ENCODE data around the gene UGP2. TPM values are rescaled to one million over a fixed set of nuclear protein-coding genes. Genes with fewer than 3 reads are reported as not detected.

UGP2 gene
- total and polyA plus RNA-seq, 2 donors (not counting 1 experiment from before 2014, with no cell fraction given) = 19.1 to 68.8 TPM

GRCh38 chr2:63871864-63872263 lies 30.2 kb downstream of the UGP2 start:
- H3K27ac Mint-ChIP-seq = no peak overlapping the region
- no peak overlapping the region for H3K4me2 ChIP-seq (replicated peaks; ENCODE audit: low read depth, low read length, poor library complexity, severe bottlenecking)
- H3K79me2 ChIP-seq (ENCODE audit: control insufficient read depth, insufficient read depth, low read length) = peaks cover 28% of the 10 kb centered on the region
- no peak overlapping the region for H3K27ac ChIP-seq (ENCODE audit: low read length in 2 of 2)
- intact Hi-C loops (cut with micrococcal nuclease) = no loop called here
- no peak overlapping the region for H2AFZ ChIP-seq (ENCODE audit: insufficient read depth, low read depth, low read length, poor library complexity, severe bottlenecking)
- peaks cover 1 to 22% of the 10 kb centered on the region in 2 experiments for H3K36me3 ChIP-seq (replicated peaks in 1 of 2; ENCODE audit: control extremely low read depth in 1 of 2, control insufficient read depth in 1 of 2, extremely low read depth in 1 of 2, insufficient read depth in 2 of 2, low read length in 1 of 2)
- H3K4me3 ChIP-seq (ENCODE audit: control extremely low read depth in 1 of 5, extremely low read depth in 1 of 5, insufficient read depth in 1 of 5, low read depth in 2 of 5, low read length in 4 of 5) = no peak overlapping the region
- no peaks in the 10 kb centered on the region for H3K9me3 Mint-ChIP-seq (ENCODE audit: insufficient read depth)
- H3K4me3 Mint-ChIP-seq = no peak overlapping the region
- DNase-seq (no peak), ATAC-seq (ENCODE audit: low read depth) (no peak)
- no peaks in the 10 kb centered on the region for H3K27me3 ChIP-seq (replicated peaks in 1 of 4; ENCODE audit: control extremely low read depth in 1 of 4, control insufficient read depth in 3 of 4, insufficient read depth in 4 of 4, low read length in 3 of 4)
- 100% methylated on average over 1 of the region's 4 CpGs for WGBS (ENCODE audit: insufficient coverage)
- TF ChIP-seq, protein P1, sequence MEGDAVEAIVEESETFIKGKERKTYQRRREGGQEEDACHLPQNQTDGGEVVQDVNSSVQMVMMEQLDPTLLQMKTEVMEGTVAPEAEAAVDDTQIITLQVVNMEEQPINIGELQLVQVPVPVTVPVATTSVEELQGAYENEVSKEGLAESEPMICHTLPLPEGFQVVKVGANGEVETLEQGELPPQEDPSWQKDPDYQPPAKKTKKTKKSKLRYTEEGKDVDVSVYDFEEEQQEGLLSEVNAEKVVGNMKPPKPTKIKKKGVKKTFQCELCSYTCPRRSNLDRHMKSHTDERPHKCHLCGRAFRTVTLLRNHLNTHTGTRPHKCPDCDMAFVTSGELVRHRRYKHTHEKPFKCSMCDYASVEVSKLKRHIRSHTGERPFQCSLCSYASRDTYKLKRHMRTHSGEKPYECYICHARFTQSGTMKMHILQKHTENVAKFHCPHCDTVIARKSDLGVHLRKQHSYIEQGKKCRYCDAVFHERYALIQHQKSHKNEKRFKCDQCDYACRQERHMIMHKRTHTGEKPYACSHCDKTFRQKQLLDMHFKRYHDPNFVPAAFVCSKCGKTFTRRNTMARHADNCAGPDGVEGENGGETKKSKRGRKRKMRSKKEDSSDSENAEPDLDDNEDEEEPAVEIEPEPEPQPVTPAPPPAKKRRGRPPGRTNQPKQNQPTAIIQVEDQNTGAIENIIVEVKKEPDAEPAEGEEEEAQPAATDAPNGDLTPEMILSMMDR (IDR thresholded peaks at IDR 0.05) = no peak
- no peak for TF ChIP-seq EZH2 (IDR thresholded peaks at IDR 0.05; ENCODE audit: borderline replicate concordance, insufficient read depth, low read depth, low read length, poor library complexity, severe bottlenecking)
- H3K9me3 ChIP-seq (ENCODE audit: control extremely low read depth in 1 of 3, control insufficient read depth in 2 of 3, insufficient read depth in 1 of 3, low read length in 2 of 3) = peaks cover 0 to 1% (median 0%) of the 10 kb centered on the region in 3 donors
- peaks cover 19% of the 10 kb centered on the region for H4K20me1 ChIP-seq (ENCODE audit: control insufficient read depth, insufficient read depth, low read length, poor library complexity, severe bottlenecking)
- H3K4me1 ChIP-seq (ENCODE audit: control insufficient read depth in 2 of 2, insufficient read depth in 2 of 2, low read length in 2 of 2) = no peaks in the 10 kb centered on the region
- ChIA-PET POLR2A (no interaction called here), CTCF (no interaction called here)
- H3K4me1 Mint-ChIP-seq = peaks cover 9% of the 10 kb centered on the region
- H3K27me3 Mint-ChIP-seq = no peaks in the 10 kb centered on the region
- no peak overlapping the region for H3K9ac ChIP-seq (ENCODE audit: low read length)

GRCh38 chr2:63872571-63873328 lies 31.1 kb downstream of the UGP2 start:
- DNase-seq (no peak), ATAC-seq (ENCODE audit: low read depth) (no peak)
- Histone ChIP-seq H3K27ac (ENCODE audit: low read length in 2 of 2) (no peak overlapping the region), H3K27me3 (replicated peaks in 1 of 4; ENCODE audit: control extremely low read depth in 1 of 4, control insufficient read depth in 3 of 4, insufficient read depth in 4 of 4, low read length in 3 of 4) (no peaks in the 10 kb centered on the region), H3K9me3 (ENCODE audit: control extremely low read depth in 1 of 3, control insufficient read depth in 2 of 3, insufficient read depth in 1 of 3, low read length in 2 of 3) (peaks cover 0 to 1% (median 0%) of the 10 kb centered on the region in 3 donors), H3K36me3 (replicated peaks in 1 of 2; ENCODE audit: control extremely low read depth in 1 of 2, control insufficient read depth in 1 of 2, extremely low read depth in 1 of 2, insufficient read depth in 2 of 2, low read length in 1 of 2) (peaks cover 1 to 22% of the 10 kb centered on the region in 2 experiments), H3K9ac (ENCODE audit: low read length) (no peak overlapping the region), H3K4me3 (ENCODE audit: control extremely low read depth in 1 of 5, extremely low read depth in 1 of 5, insufficient read depth in 1 of 5, low read depth in 2 of 5, low read length in 4 of 5) (no peak overlapping the region), H4K20me1 (ENCODE audit: control insufficient read depth, insufficient read depth, low read length, poor library complexity, severe bottlenecking) (peaks cover 19% of the 10 kb centered on the region), H2AFZ (ENCODE audit: insufficient read depth, low read depth, low read length, poor library complexity, severe bottlenecking) (no peak overlapping the region), H3K4me1 (ENCODE audit: control insufficient read depth in 2 of 2, insufficient read depth in 2 of 2, low read length in 2 of 2) (no peaks in the 10 kb centered on the region), H3K79me2 (ENCODE audit: control insufficient read depth, insufficient read depth, low read length) (peaks cover 28% of the 10 kb centered on the region), H3K4me2 (replicated peaks; ENCODE audit: low read depth, low read length, poor library complexity, severe bottlenecking) (no peak overlapping the region)
- Mint-ChIP-seq H3K4me1 (peaks cover 9% of the 10 kb centered on the region), H3K9me3 (ENCODE audit: insufficient read depth) (no peaks in the 10 kb centered on the region), H3K27ac (no peak overlapping the region), H3K4me3 (no peak overlapping the region), H3K27me3 (no peaks in the 10 kb centered on the region)
- TF ChIP-seq EZH2 (IDR thresholded peaks at IDR 0.05; ENCODE audit: borderline replicate concordance, insufficient read depth, low read depth, low read length, poor library complexity, severe bottlenecking) = no peak
- TF ChIP-seq, protein P1 (IDR thresholded peaks at IDR 0.05) = no peak
- POLR2A ChIA-PET = no interaction called here
- 100% methylated on average over 2 of the region's 6 CpGs for WGBS (ENCODE audit: insufficient coverage)
- intact Hi-C loops (cut with micrococcal nuclease) = no loop called here
- CTCF ChIA-PET = interaction anchor here (5.7 kb wide), 1 partner anchor 9 kb away, joined by 34 read pairs; no protein-coding TSS in a partner anchor

Measured in B cell (primary cell).